GM12865 (cell line): ENCODE data around the gene PRKCH.

ENCODE experiments used
- DNase-seq: peaks from one replicate; pipeline ENCODE4 v3.0.0; 2010; ENCODE audit warnings: low read depth
- H3K4me3 ChIP-seq: 2 replicates; pipeline ENCODE4 v1.5.1; 2011; ENCODE audit warnings: mild to moderate bottlenecking, low read depth, low read length, control low read depth
- TF ChIP-seq, protein P1 (sequence below): IDR thresholded peaks from 2 replicates; pipeline ENCODE4 v1.5.1; 2011; ENCODE audit warnings: low read length, control low read depth, low read depth, inconsistent platforms; ENCODE audit not compliant: insufficient read depth; ENCODE audit errors: missing control alignments

PRKCH gene

DNA sequence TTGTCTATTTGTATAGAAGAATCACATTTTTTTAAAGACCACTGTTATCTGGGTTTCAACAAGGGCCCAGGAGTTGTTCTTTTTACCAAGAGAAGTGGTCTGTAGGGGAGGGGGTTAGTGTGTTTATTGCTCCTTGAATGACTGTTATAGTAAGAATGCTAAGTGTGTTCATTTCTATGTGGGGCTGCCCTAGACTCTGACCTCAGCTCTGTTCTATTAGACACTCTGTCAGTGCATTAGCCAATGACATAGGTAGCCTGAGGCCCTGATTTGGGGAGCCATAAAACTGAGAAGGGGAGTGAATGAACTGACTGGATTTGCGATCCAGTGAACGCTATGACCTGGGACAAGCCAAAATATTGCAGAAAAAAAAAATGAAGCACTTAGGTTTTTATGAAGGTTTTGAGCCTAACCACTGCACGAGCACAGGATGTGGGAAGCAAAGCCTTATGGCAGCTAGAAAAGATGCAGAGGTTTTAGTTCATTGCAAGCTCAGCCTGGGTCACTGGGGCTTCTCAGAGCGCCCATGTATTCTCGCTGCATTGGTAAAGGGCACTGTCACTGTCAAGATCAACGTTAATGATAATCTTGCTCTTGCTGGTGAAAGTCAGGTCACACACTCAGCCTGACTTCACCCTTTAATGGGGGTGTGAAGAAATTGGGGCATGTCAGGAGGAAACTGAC is 63.8 kb downstream of the PRKCH start:
- no peak overlapping the region for H3K4me3 ChIP-seq

DNA sequence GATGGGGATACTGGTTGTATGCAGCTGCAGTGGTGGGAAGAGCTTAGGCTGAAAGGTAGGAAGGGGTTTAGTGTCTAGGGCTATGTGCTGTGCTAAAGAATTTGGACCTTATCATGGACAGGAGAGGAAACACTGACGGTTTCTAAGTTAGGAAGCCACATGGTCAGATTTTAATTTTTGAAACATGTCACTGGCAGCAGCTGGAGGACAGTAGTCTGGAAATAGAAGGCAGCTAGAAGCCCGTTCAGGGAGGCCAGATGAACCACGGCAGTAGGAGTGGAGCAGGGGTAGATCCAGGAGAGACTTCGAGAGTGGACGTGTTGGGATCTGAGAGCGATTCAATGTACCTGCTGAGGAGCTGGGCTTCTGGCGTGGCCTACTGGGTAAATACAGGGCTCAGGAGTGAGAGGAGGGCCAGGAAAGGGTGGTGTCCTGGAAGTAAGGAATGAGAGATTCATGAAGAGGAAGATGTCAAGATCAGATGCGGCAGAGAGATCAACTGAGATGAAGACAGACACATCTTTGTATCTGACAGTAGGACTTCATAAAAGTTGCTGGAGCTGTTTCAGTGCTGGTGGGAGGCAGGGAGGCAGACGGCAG is 64.9 kb downstream of the PRKCH start:
- H3K4me3 ChIP-seq: no peak overlapping the region
- TF ChIP-seq, protein P1, sequence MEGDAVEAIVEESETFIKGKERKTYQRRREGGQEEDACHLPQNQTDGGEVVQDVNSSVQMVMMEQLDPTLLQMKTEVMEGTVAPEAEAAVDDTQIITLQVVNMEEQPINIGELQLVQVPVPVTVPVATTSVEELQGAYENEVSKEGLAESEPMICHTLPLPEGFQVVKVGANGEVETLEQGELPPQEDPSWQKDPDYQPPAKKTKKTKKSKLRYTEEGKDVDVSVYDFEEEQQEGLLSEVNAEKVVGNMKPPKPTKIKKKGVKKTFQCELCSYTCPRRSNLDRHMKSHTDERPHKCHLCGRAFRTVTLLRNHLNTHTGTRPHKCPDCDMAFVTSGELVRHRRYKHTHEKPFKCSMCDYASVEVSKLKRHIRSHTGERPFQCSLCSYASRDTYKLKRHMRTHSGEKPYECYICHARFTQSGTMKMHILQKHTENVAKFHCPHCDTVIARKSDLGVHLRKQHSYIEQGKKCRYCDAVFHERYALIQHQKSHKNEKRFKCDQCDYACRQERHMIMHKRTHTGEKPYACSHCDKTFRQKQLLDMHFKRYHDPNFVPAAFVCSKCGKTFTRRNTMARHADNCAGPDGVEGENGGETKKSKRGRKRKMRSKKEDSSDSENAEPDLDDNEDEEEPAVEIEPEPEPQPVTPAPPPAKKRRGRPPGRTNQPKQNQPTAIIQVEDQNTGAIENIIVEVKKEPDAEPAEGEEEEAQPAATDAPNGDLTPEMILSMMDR: no peak
- DNase-seq: no peak

More for the DNA sequence above, 63.8 kb downstream of the PRKCH start:
- TF ChIP-seq, protein P1: no peak
- peak; percentile 46 for DNase-seq

DNA sequence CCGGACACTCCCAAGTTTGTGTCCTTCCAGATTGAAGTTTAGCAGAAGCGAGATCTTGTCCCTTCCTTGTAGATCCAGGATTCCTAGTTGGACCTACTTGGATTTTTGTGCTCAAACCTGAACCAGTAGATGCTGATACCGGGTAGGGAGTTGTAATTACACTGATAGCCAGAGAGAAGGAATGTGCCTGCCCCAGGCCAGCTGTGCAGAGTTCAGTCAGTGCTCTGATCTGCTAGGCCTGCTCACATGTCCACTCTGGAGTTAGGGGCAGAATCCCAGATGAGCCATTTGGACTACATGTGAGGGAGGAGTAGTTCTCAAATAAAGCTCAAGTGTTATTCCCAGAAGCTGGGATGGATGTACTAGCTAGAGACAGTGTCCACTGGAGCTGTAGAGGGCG is 65.7 kb downstream of the PRKCH start:
- no peak overlapping the region for H3K4me3 ChIP-seq
- TF ChIP-seq, protein P1: no peak
- no peak for DNase-seq

DNA sequence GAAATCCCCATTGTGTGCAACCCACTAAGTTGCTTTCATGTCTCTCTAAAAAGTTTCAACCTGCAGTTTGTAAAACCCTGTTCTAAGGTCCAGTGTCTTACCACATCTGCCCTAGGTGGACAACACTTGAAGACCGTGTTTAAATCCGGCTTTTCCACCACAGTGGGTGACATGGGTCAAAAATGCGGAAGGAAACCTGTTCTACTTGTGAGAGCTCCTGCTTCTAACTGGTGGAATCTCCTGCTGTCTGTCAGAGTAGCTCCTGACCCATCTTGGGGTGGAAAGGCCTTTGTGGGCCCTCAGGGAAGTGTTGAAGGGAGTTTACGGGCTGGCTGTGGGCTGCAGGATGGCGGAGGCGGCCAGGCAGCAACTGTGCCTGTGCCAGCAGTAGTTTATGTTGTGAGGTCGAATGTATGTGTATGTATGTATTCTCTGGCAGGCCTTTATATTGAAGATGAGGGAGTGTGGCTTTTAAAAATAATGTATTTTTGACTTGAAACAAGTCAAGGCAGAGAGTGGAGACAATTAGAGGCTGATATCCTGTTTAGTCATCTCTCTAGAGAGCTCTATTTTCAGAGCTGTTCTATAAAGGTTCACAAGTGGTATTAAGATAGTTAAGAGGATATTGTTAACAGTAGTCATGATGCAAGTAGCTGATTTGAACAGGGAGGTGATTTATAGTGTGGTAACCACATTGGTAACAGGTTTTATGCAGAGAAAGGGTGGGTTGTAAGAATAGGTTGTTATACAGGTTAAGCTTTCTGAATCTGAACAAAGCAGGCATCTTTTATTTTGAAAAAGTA is 67.0 kb downstream of the PRKCH start:
- TF ChIP-seq, protein P1: no peak
- no peak overlapping the region; the same call in 1 of the 2 replicates for H3K4me3 ChIP-seq
- DNase-seq: peak; percentile 78

DNA sequence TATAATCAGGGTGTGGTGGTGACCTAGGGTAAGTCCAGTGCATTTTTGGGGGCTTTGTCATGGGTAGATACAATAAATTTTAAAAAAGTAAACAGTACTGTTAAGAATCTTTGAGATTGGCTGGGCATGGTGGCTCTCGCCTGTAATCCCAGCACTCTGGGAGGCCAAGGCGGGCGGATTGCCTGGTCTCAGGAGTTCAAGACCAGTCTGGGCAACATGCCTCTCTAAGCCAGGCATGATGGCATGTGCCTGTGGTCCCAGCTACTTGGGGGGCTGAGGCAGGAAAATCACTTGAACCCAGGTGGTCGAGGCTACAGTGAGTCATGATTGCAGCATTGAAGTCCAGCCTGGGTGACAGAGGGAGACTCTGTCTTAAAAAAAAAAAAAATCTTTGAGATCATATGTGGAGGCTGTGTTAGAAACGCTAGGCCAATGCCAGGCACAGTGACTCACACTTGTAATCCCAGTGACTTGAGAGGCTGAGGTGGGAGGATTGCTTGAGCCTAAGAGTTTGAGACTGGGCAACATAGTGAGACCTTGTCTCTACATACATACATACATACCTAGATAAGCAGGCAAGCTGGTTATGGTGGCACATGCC is 67.7 kb downstream of the PRKCH start:
- TF ChIP-seq, protein P1: no peak
- no peak overlapping the region; the same call in 1 of the 2 replicates for H3K4me3 ChIP-seq
- no peak for DNase-seq

DNA sequence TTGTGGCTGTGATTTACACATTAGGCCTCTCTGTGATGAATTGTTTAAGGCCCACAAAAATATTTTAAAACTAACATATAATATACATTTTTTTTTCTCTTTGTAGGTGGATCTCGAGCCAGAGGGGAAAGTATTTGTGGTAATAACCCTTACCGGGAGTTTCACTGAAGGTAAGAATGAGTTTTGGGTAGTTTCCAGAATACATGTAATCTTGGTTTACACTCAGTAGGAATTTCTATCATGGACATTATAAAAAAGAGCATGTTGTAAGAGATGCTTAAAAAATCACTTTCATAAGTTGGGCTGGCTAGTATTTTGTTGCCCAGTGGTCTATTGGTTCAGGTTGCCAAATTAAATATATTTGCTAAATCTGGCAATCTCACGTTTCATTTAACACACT is 69.7 kb downstream of the PRKCH start:
- no peak overlapping the region for H3K4me3 ChIP-seq
- TF ChIP-seq, protein P1: no peak
- no peak for DNase-seq
